GM19023 (cell line): ENCODE measurements around the gene ACOT7.
A peak's percentile ranks its signal among the peaks of the same experiment; 100 is the strongest.

Experiments used
- ATAC-seq: cut with Tn5 transposase; IDR thresholded peaks from one replicate; pipeline ENCODE4 v1.9.1; 2021; ENCODE audit warnings: mild to moderate bottlenecking, moderate library complexity; ENCODE audit not compliant: unreplicated experiment

The ACOT7 gene

GRCh38 chr1:6424619-6425593 lies 31.3 kb upstream of the ACOT7 start, which contains the start of gene ESPN:
Gene ESPN, plus strand, starts transcription at chr1:6424776. Its CDS starts 180 bp downstream, at chr1:6424956.
- no peak for ATAC-seq

GRCh38 chr1:6424000-6424565 lies 30.5 kb upstream of the ACOT7 start:
- no peak for ATAC-seq

- ATAC-seq: no peak
Measured at GRCh38 chr1:6423321-6423999, 29.9 kb upstream of the ACOT7 start.

GRCh38 chr1:6421266-6421665 lies 27.7 kb upstream of the ACOT7 start:
- no peak for ATAC-seq

- ATAC-seq: no peak
Measured at GRCh38 chr1:6420454-6421042, 27.0 kb upstream of the ACOT7 start.

GRCh38 chr1:6419804-6420453 lies 26.4 kb upstream of the ACOT7 start, which contains the start of gene HES2:
Gene HES2, minus strand, starts transcription at chr1:6419919. Its CDS starts 99 bp downstream, at chr1:6419820.
- no peak for ATAC-seq

GRCh38 chr1:6419397-6419803 lies 25.8 kb upstream of the ACOT7 start:
- ATAC-seq: no peak

- ATAC-seq: no peak
Measured at GRCh38 chr1:6418668-6419396, 25.3 kb upstream of the ACOT7 start.

- ATAC-seq: no peak
Measured at GRCh38 chr1:6417961-6418667, 24.5 kb upstream of the ACOT7 start.

- ATAC-seq: no peak
Measured at GRCh38 chr1:6416906-6417305, 23.3 kb upstream of the ACOT7 start.

GRCh38 chr1:6416295-6416656 lies 22.7 kb upstream of the ACOT7 start:
- no peak for ATAC-seq

- no peak for ATAC-seq
Measured at GRCh38 chr1:6414881-6415626, 21.5 kb upstream of the ACOT7 start.

- peak; percentile 78 for ATAC-seq
Measured at GRCh38 chr1:6414443-6414844, 20.9 kb upstream of the ACOT7 start.

GRCh38 chr1:6412896-6413295 lies 19.3 kb upstream of the ACOT7 start:
- no peak for ATAC-seq

GRCh38 chr1:6410248-6410893 lies 16.8 kb upstream of the ACOT7 start:
- no peak for ATAC-seq

- ATAC-seq: no peak
Measured at GRCh38 chr1:6409733-6410132, 16.2 kb upstream of the ACOT7 start.

GRCh38 chr1:6409053-6409452 lies 15.5 kb upstream of the ACOT7 start:
- ATAC-seq: no peak

- no peak for ATAC-seq
Measured at GRCh38 chr1:6408023-6408422, 14.5 kb upstream of the ACOT7 start.
